T-helper 1 cell (primary cell): Measurements from ENCODE around the gene LENEP.

Experiments
- DNase-seq, 5 donors: peaks; one replicate each; pipeline ENCODE4 v3.0.0-alpha.2; 2012 to 2020

Gene LENEP

GRCh38 chr1:154960446-154961136 lies 32.8 kb upstream of the LENEP start:
- no peak for DNase-seq

GRCh38 chr1:154961207-154962155 lies 31.9 kb upstream of the LENEP start, which contains the start of gene PYGO2:
PYGO2 (minus strand) TSS chr1:154961782; CDS start chr1:154961576, 206 bp downstream.
- DNase-seq, result peak; percentile 72 to 85 (median 76)

GRCh38 chr1:154962156-154962749 lies 31.1 kb upstream of the LENEP start:
- no peak for DNase-seq

GRCh38 chr1:154962795-154963330 lies 30.5 kb upstream of the LENEP start:
- DNase-seq, result no peak

GRCh38 chr1:154963643-154964042 lies 29.7 kb upstream of the LENEP start:
- no peak for DNase-seq

GRCh38 chr1:154964359-154964758 lies 29.0 kb upstream of the LENEP start:
- DNase-seq, result no peak

GRCh38 chr1:154966111-154966510 lies 27.3 kb upstream of the LENEP start:
- no peak for DNase-seq

- no peak for DNase-seq
These were observed 25.9 kb upstream of the LENEP start for GRCh38 chr1:154967331-154967950.

GRCh38 chr1:154968731-154969130 lies 24.7 kb upstream of the LENEP start:
- no peak for DNase-seq

GRCh38 chr1:154969246-154969645 lies 24.1 kb upstream of the LENEP start:
- no peak for DNase-seq

GRCh38 chr1:154969860-154970452 lies 23.4 kb upstream of the LENEP start:
- no peak for DNase-seq

- DNase-seq, result peak in 1 of 5 donors; percentile 39
These were observed 22.6 kb upstream of the LENEP start, which contains the start of gene SHC1 for GRCh38 chr1:154970631-154971340. SHC1 (minus strand) TSS chr1:154970747; CDS start chr1:154970526, 221 bp downstream.

GRCh38 chr1:154971341-154971998 lies 21.9 kb upstream of the LENEP start:
- no peak for DNase-seq

GRCh38 chr1:154972213-154972516 lies 21.2 kb upstream of the LENEP start:
- DNase-seq, result no peak

GRCh38 chr1:154972517-154973343 lies 20.7 kb upstream of the LENEP start:
- no peak for DNase-seq

GRCh38 chr1:154973344-154974101 lies 19.9 kb upstream of the LENEP start:
- peak; percentile 81 to 94 (median 91) for DNase-seq

- DNase-seq, result peak; percentile 91 to 100 (median 95)
These were observed 19.1 kb upstream of the LENEP start, which contains the start of gene CKS1B for GRCh38 chr1:154974102-154974807. CKS1B (plus strand) TSS chr1:154974681; CDS start chr1:154974746, 65 bp downstream.

- DNase-seq, result peak; percentile 89 to 96 (median 91)
These were observed 18.5 kb upstream of the LENEP start for GRCh38 chr1:154974808-154975408.
